HG02840 (cell line): ENCODE data around the gene RERE.
"Not testable (repeated sequence)": the region's sequence is repeated elsewhere in the genome, so short reads cannot be mapped to it uniquely, and the experiment has no call there.

Experiments
- ATAC-seq: cut with Tn5 transposase; IDR thresholded peaks from one replicate; pipeline ENCODE4 v1.9.1; 2021; ENCODE audit warnings: mild to moderate bottlenecking, moderate library complexity, moderate number of reproducible peaks; ENCODE audit not compliant: unreplicated experiment, low FRiP score

The RERE gene

DNA sequence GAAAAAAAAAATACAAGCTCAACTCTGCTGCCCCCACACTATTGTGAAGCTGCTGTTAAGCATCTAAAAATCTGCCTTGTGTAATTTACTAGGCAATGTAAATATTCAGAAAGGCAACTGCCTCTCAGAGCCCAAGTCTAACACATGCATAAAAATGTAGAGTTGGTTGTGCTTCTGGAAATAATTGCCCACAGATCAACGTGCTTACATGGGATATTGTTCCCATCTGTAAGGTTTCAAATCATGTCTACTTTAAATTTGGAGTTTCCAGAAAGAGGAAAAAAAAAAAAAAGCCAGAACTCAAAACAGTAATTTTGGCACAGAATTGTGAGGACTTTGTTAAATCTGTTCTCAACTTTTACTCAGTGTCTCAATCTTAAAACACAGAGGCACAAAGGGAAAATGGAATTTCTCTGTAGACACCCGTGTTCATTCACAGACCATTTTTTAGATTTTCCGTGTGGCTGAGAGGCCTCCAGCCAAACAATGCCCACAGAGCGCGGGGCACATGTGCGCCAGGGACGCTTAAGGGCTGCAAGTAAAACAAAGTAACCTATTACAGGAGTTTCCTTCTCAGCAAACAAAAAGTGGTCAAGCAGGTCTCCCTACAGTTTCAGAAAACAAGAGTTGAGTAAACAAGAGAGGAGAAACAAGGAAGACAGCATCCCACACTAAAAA, 115.5 kb downstream of the RERE start:
- ATAC-seq = no peak

DNA sequence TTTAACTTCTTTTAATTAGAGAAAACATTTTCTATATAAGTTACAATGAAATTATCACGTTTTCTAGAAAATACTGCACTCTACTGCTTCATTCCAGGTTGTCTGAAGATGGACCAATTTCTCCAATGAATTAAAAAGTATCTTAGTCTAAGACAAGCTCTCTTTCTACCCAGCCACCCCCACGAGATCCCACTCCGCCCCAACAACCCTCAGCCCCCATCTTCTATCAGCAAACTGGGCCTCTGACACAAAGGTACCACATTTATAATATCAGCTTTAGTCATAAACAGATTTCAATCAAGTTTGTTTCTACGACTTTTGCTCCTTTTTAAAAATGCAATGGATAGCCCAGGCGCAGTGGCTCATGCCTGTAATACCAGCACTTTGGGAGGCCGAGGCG, 117.8 kb downstream of the RERE start:
- no peak for ATAC-seq

DNA sequence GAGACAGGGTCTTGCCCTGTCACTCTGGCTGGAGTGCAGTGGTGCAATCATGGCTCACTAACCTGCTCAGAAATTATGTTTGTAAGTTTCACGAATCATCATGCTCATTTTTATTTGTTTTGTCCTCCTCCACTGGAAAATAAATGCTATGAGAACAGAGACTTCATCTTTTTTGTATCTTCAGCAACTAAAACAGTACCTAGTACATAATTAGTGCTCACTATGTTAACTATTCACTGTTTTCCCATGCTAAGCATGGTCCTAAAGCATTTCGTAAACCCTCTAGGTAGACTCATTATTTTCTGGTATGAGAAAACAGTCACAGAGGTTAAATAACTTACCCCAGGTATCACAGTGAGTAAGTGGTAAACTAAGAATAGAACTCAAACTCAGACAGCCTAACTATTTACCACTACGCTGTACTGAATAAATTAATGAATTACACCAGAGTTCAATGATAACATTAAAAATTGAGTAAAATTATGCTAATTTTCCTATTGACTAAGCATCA, 118.4 kb downstream of the RERE start:
- no peak for ATAC-seq

DNA sequence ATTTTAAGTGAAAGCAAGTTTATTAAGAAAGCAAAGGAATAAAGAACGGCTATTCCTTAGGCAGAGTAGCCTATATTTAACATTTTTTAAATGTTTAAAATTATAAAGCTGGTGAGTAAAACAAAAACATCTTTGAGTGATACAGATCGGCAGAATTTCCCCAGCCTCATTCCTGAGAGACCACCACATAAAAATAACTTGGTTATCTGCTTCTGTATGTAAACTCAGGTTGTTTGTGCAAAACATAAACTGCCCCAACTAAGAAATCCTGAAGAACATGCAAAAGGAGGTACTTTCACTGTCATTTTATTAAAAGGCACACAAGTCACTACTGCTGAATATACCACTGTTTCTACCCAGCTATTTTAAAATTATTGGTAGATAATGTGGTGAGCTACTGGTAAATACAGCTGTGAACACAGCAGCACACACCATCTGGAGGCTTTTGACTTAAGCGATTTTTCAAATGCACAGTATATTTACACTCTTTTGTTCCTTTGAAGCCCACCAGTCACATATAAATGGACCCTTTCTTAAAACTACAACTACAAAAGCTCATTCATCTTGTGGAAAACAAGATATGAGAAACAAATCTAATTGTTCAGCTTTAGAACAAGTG, 119.3 kb downstream of the RERE start:
- no peak for ATAC-seq

DNA sequence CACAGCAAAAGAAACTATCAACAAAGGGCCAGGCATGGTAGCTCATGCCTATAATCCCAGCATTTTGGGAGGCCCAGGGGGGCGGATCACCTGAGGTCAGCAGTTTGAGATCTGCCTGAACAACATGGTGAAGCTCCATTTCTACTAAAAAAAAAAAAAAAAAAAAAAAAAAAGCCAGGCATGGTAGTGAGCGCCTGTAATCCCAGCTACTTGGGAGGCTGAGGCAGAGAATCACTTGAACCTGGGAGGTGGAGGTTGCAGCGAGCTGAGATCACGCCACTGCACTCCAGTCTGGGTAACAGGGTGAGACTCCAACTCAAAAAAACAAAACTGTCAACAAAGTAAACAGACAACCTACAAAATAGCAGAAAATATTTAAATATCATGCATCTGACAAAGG, 122.0 kb downstream of the RERE start:
- not testable (repeated sequence) for ATAC-seq

DNA sequence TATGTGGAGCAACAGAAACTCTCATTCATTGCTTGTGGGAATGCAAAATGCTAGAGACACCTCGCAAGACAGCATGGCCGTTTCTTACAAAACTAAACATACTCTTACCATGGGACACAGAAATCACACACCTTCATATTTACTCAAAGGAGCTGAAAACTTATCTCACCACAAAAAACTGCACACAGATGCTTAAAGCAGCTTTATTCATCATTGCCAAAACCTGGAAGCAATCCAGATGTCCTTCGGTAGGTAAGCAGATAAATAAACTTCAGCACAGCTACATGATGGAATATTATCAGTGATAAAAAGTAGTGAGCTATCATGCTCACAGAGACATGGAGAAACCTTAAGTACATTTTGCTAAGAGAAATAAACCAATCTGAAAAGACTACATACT, 124.3 kb downstream of the RERE start:
- ATAC-seq = no peak

DNA sequence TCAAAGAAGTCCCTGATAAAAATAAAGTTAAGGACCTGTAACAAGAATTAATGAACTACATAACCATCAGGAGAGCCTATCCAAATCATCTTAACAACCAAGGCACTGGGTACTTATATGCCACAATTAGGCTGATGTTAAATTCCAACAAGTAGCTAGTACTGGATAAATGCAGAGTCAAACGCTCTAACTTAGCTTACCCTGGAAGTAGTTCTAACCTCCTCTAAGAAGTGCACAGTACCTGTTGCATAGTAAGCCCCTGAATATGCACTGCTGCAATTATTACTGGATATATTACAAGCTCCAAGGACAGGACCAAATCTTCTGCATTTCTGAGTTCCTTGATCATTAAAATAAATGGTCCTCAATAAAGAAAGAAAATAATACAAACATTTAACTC, 125.8 kb downstream of the RERE start:
- ATAC-seq = no peak

DNA sequence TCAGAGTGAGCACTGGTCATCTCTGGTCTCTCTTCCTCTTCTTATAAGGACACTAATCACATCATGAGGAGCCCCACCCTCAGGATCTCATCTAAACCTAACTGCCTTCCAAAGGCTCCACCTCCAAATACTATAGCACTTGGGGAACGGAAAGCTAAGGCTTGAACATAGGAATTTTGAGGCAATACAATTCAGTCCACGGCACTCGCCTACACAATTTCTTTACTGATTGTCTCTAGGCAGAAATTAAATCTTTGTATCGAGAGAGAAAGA, 127.3 kb downstream of the RERE start:
- ATAC-seq = no peak

DNA sequence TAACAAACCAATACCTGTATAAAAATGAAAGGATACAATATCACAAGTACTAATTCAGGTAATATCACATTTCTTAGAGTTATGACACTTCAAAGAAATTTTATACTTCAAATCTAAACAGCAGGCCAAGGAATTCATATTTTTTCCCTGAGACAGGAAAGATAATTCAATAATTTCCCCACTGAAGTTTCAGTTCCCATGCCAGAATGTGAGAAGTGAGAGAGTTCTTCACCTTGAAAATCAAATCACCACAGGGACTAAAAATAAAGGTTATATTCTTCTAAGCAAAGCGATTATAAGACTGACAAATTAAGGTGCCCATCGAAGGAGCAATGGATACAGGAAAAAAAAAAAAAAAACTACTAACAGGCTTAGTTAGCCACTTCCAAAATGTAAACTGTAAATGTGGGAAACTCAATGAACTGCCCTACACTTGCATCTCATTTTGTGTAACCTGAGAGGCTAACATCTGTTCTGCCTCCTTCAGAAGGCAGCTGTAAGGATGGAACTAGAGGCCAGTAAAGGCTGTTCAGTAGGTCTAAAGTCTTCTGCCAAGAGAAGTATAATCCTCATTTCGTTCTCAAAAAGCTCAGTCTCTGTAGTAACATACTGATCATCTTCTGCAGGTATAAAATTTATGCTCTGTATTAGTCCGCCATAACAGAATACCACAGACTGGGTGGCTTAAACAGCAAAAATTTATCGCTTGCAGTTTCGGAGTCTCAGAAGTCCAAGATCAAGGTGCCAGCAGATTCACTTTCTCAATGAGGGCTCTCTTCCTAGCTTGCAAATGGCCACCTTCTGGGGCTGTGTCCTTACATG, 127.8 kb downstream of the RERE start:
- ATAC-seq = no peak

DNA sequence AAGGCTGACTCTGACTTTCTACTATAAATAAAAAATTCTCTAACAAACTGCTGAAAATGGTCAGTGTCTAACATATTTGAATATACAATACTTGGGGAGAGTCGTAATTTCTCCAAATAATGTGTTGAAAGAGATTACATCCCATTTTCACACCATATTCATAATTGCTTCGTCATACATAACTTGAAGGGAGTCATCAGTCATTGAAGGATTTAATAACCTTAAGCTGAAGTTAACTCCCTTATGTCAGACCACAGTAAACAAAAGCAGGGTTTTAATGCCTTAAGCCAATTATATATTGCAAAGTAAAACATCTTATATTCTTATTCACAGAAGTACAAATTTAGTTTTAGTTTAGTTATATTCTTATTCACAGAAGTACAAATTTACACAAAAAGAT, 129.9 kb downstream of the RERE start:
- ATAC-seq = no peak

DNA sequence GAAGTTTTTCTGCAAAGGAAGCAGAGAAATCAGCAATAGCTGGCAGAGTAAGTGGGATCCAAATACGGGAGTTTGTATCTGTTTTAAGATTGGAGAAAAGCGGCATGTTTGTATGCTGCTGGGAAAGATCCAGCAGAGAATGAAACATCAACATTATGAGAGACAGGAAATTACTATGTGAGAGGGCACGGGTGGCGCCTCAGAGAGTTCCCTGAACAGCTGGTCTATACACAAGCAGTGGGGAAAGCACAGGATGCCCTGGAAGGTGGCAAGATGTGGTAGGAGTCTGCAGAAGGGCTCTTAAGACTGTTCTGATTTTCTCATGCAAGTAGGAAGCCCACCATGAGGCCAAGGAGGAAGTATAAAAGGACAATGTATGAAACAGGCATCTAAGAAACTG, 130.4 kb downstream of the RERE start:
- no peak for ATAC-seq

DNA sequence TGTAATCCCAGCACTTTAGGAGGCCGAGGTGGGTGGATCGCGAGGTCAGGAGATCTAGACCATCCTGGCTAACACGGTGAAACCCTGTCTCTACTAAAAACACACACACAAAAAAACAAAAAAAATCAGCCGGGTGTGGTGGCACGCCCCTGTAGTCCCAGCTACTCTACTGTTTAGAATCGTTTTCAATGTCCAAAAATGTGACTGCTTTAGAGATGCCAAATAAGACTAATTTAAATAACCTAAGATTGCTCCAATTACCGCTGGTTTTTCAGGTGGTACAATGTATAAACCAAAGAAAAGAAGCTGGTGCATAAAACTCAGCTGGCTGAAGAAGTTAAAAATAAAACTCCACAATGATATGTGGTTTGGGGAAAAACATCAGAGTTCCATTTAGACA, 132.0 kb downstream of the RERE start:
- ATAC-seq = no peak

DNA sequence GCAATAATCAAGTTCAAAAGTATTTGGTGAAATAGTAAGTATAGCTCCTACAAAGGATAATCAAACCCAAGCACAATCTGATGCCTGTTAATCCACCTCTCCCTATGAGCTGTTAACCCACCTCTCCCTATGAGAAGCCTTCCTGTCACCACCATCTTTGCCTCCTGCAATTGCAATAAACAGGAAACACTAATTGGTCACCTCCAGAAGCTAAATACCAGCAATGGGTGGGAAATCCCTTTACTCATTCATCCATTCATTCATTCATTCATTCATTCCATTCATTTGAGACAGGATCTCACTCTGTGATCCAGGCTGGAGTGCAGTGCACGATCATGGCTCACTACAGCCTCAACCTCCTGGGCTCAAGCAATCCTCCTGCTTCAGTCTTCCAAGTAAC, 132.8 kb downstream of the RERE start:
- no peak for ATAC-seq

DNA sequence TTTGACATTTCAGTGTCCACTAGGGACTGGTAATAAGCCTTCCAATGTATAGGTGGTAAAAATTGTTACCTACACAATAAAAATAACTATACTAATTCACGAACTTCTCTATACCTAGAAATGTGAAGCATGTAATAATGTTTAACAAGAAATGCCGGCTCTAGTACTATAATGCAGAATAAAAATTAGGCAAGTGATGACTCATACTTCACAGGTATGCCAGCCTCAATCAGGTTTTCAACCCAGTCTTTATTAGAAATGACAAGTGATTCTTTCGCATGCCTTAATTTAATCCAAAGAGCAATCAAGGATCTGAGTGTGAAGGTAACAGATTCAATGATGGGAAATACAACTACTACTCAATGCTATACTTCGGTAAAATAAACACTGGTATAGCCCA, 134.9 kb downstream of the RERE start:
- no peak for ATAC-seq

DNA sequence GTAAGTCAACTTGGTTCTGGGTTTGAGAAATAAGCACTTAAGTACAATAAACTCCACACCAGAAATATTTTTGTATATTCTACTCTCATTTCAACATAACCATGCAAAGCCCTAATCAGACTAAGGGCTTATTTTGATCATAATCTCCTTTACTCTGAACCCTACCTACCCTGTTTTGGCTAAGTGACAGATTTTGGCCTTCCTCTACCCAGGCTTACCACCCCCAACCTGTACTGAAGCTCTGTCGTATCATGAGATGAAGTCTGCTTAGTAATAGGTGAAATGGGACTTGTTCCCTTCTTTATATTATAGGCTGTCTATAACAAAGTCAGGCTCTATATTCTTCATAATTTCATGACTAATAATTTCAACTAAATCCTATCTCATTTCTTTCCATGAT, 135.5 kb downstream of the RERE start:
- no peak for ATAC-seq

DNA sequence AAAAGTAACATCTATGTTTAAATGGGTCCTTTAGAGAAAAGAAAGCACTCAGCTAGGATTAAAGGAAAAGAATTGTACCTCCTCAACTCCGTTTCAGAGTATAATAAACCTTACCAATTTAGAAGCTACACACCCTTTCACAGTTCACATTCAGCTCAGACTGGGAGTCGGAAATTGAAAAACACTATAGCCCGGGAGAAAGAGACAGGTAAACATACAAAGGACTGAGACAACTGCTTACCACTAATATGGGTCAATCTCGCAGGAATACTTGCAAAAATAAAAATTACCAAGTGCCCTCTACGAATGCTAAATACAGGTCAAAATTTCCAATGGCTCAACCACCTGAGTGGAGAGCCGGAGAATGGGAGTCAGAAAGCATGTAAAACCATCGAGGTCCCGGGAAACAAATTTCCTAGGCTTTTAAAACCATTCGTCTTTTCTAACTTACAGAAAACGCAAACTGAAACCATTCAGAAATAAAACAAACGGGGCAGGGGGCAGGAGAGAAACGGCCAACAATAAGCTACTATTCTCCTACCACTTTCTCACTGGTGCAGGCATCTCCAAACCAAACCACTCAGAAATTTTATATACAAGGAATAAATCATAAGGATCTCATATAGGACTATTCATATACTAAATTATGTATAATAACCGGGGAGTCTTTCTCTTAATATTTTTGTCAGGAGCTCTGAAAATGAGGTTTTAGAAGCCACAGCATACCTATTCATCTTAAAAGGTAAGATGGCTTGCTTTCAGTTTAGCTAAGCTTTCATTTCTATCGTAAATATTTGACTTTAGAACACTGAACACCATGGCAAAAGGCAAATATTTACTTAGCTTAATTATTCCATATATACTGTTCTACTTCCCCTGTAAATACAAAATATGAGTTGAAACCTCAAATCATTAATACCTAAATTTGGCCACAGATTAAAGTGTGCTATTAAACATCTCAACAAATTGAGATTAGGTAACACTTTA, 136.5 kb downstream of the RERE start:
- no peak for ATAC-seq

DNA sequence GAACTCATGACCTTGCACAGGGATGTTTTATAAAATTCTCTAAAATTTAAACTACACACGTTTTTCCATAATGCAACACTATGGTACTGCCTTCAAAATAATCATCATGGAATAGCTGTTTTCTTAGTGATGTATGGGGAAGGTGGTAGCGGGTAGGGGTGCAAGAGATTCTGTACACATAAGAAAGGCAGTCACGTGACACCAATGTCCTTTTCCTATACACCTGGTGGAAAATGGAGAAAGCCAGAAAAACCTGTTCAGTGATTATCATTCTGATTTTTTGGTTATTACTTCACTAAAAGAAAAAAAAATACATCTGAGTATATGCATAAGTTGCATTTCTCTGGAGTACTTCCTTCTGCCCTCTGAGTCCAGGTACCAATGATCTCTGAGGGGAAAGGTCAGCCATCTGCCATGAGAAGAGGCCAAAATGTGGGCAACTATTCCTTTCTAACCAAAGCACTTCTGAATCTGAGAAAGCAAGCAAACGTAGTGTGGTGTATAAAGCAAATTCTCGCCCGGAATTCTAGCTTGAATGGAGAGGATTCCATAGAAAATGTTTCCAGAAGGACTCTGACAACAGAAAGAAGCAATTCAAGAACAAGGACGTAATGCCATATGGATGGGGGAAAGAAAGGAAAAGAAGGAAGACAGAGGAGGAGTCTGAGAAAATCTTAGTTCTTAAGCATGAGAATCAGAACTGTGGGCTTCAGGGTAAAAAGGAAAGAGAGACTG, 137.3 kb downstream of the RERE start:
- ATAC-seq = no peak

DNA sequence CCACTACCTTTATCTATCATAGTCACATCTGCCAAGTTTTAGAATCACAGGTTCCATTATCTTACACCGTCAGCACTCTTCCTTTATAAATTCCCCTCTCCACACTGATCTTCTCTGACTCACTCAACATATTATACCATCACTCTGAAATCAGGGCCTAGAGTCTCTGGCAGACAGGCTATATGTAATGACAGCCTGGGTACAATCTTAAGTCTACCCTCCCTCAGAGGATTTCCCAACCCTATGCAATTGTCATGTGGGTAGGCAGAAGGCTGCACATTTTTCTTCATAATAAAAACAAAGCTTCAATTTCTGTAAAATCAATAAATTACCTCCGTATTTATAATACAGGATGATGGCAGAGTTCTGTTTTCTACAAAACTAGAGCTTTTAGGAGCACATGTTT, 138.0 kb downstream of the RERE start:
- ATAC-seq = no peak

DNA sequence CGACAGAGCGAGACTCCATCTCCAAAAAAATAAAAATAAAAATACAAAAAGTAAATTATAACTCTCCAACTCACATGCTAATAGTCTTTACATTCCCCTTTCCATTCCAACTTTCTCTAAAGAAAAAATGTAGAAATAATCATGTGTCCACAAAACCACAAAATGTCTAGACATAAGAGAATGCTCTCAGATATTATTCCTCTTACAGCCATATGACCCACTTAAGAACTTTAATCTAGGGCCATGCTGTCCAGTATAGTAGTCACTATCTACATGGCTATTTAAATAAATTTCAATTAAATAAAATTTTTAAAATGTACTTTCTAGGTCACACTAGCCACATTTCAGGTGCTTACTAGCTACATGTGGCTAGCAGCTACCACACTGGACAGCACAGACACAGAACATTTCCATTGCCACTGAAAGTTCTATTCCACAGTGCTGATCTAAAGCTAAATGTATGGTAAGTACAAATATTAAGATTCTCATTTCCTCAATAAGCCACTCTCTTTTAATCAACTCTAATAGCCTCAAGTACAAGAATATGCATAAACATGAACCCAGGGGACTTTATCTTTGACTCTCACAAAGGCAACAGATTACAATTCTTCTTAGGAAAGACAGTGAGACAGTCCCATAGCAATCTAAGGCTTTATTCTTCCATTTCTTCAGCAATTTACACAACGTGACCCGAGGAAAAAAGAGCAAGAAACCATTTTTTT, 138.6 kb downstream of the RERE start:
- ATAC-seq = no peak
